HUES64 (cell line): ENCODE measurements around the gene CLMN.

Experiments
- H3K27ac ChIP-seq: 2 replicates; pipeline ENCODE4 v1.7.0; 2013; ENCODE audit warnings: low read depth, low read length, inconsistent platforms
- H3K27me3 ChIP-seq: 2 replicates; pipeline ENCODE4 v1.6.1; 2013; ENCODE audit warnings: mild to moderate bottlenecking, low read length; ENCODE audit not compliant: insufficient read depth
- H3K36me3 ChIP-seq: 2 replicates; pipeline ENCODE4 v1.6.1; 2013; ENCODE audit warnings: mild to moderate bottlenecking, low read length; ENCODE audit not compliant: insufficient read depth
- H3K4me1 ChIP-seq: 2 replicates; pipeline ENCODE4 v1.6.1; 2013; ENCODE audit warnings: mild to moderate bottlenecking, low read length, moderate library complexity; ENCODE audit not compliant: insufficient read depth
- H3K4me3 ChIP-seq: 2 replicates; pipeline ENCODE4 v1.5.1; 2013; ENCODE audit warnings: mild to moderate bottlenecking, low read length, moderate library complexity
- H3K9ac ChIP-seq: 2 replicates; pipeline ENCODE4 v1.6.1; 2013; ENCODE audit warnings: mild to moderate bottlenecking, low read depth, low read length
- H3K9me3 ChIP-seq: 2 replicates; pipeline ENCODE4 v1.6.1; 2013; ENCODE audit warnings: low read depth, low read length; ENCODE audit not compliant: insufficient read depth
- whole genome bisulfite sequencing: fragments of 150-250, 120-280 bp; methylation state at CpG from one replicate; pipeline ENCODE4 v1.1.7; 2013; ENCODE audit warnings: missing lambda C conversion rate; 5-methylcytosine and 5-hydroxymethylcytosine counted together

CLMN gene

GRCh38 chr14:95344536-95344935 is 24.8 kb upstream of the CLMN start:
- no peaks in the 10 kb centered on the region for H3K9me3 ChIP-seq
- peaks cover 2% of the 10 kb centered on the region for H3K4me1 ChIP-seq
- no peak overlapping the region for H3K9ac ChIP-seq
- H3K4me3 ChIP-seq, result no peak overlapping the region
- H3K27me3 ChIP-seq, result no peaks in the 10 kb centered on the region
- H3K27ac ChIP-seq, result no peak overlapping the region
- no peaks in the 10 kb centered on the region for H3K36me3 ChIP-seq

GRCh38 chr14:95341564-95341963 is 21.9 kb upstream of the CLMN start:
- no peaks in the 10 kb centered on the region for H3K9me3 ChIP-seq
- peaks cover 2% of the 10 kb centered on the region; the same call in 1 of the 2 replicates for H3K4me1 ChIP-seq
- no peak overlapping the region for H3K4me3 ChIP-seq
- H3K27ac ChIP-seq, result no peak overlapping the region
- 96% methylated on average over 3 of the region's 4 CpGs for WGBS
- no peaks in the 10 kb centered on the region for H3K27me3 ChIP-seq
- H3K36me3 ChIP-seq, result no peaks in the 10 kb centered on the region
- H3K9ac ChIP-seq, result no peak overlapping the region

- Histone ChIP-seq H3K9ac (no peak overlapping the region), H3K9me3 (no peaks in the 10 kb centered on the region), H3K4me3 (no peak overlapping the region), H3K27ac (no peak overlapping the region), H3K27me3 (no peaks in the 10 kb centered on the region), H3K36me3 (no peaks in the 10 kb centered on the region), H3K4me1 (peaks cover 2% of the 10 kb centered on the region; the same call in 1 of the 2 replicates)
- whole genome bisulfite sequencing, result 94% methylated on average over 1 of the region's 1 CpG
Observed at GRCh38 chr14:95341115-95341514, 21.4 kb upstream of the CLMN start.

- no peak overlapping the region for H3K27ac ChIP-seq
Observed at GRCh38 chr14:95340201-95340697, 20.5 kb upstream of the CLMN start.

DNA sequence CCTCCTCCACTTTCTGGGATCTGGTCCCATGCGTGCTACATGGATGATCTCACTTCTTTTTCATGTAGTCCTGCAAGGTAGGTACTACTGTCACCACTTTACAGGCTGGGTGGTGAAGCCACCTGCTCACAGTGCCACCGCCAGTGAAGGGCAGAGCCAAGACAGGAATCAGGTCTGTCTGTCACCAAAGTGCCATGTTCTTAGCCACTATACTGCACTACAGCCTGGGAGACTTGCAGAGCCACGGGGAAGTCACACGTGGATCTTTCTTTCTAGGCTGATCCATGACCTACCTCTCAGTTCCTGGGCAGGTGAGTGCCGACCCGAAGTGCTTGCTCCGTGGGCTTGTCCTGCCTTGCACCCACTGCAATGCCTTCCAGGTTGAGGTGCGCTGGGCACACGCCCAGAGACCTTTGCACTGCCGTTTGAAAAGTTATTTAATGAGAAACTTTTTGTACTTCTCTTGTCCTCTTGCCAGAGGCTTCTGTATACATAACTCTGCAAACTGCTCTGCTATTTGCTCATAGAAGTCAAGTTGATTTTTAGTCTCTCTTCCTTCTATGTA is 19.7 kb upstream of the CLMN start:
- Histone ChIP-seq H3K27ac (no peak overlapping the region), H3K27me3 (no peaks in the 10 kb centered on the region), H3K4me1 (peaks cover 2% of the 10 kb centered on the region; the same call in 1 of the 2 replicates), H3K9me3 (no peaks in the 10 kb centered on the region), H3K9ac (no peak overlapping the region), H3K36me3 (no peaks in the 10 kb centered on the region), H3K4me3 (no peak overlapping the region)
- 89% methylated on average over 10 of the region's 10 CpGs for WGBS

More at GRCh38 chr14:95340201-95340697, 20.5 kb upstream of the CLMN start:
- 76% methylated on average over 8 of the region's 8 CpGs for WGBS
- Histone ChIP-seq H3K36me3 (no peaks in the 10 kb centered on the region), H3K27me3 (no peaks in the 10 kb centered on the region), H3K4me1 (peaks cover 2% of the 10 kb centered on the region; the same call in 1 of the 2 replicates), H3K9ac (no peak overlapping the region), H3K4me3 (no peak overlapping the region), H3K9me3 (no peaks in the 10 kb centered on the region)

DNA sequence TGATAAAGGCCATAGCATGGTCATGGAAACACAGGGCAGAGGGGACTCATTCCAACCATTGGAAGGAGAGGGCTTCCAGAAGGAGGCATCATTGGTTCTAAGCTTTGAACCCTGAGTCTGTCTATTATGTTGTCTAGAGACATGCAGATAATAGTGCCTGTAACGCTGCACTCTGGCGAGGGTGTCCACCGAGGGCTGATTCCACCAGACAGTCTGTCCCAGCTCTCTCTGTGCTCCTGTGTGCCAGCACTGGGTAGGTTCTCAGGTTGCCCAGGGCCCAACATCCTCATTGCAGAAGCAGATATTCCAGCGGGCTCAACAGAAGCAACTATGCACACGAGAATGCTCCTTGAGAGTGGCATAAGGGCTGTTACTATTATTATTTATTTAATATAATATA is 18.7 kb upstream of the CLMN start:
- Histone ChIP-seq H3K9me3 (no peaks in the 10 kb centered on the region), H3K36me3 (no peaks in the 10 kb centered on the region), H3K4me3 (no peak overlapping the region), H3K9ac (no peak overlapping the region), H3K27me3 (no peaks in the 10 kb centered on the region), H3K4me1 (peaks cover 2% of the 10 kb centered on the region; the same call in 1 of the 2 replicates), H3K27ac (no peak overlapping the region)
- 74% methylated on average over 4 of the region's 5 CpGs for WGBS

DNA sequence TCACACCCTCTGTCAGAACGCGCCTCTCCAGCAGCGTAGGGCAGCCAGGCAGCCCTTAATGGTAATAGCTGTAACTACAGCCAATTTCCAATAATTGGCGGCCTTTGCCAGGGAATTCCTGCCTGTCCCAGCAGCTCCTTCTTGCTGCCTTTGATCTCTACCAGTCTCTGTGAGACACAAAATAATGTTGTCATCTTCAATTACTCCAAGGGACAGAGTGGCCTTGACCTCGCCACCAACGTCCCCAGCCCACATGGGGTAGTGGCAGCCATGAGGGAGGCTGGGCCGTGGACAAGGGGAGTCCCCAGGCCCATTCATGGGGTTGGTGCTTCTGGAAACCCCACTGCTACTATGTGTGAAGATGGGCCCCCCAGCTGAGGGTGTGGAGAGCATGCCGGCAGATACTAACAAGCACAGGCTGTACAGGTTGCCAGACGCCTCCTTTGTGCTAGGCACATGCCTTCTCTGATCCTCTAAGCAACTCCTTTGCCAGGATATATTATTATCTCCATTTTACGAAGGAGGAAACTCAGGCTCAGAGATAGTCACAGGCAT is 17.4 kb upstream of the CLMN start:
- Histone ChIP-seq H3K4me3 (no peak overlapping the region), H3K4me1 (peaks cover 2% of the 10 kb centered on the region; the same call in 1 of the 2 replicates), H3K9me3 (no peaks in the 10 kb centered on the region), H3K27ac (no peak overlapping the region), H3K9ac (no peak overlapping the region), H3K36me3 (no peaks in the 10 kb centered on the region), H3K27me3 (no peaks in the 10 kb centered on the region)
- WGBS, result 91% methylated on average over 10 of the region's 10 CpGs

GRCh38 chr14:95336192-95336760 is 16.6 kb upstream of the CLMN start:
- 92% methylated on average over 5 of the region's 5 CpGs for WGBS
- H3K9me3 ChIP-seq, result no peaks in the 10 kb centered on the region
- H3K36me3 ChIP-seq, result no peaks in the 10 kb centered on the region
- H3K4me3 ChIP-seq, result no peak overlapping the region
- no peak overlapping the region for H3K27ac ChIP-seq
- peaks cover 2% of the 10 kb centered on the region; the same call in 1 of the 2 replicates for H3K4me1 ChIP-seq
- no peaks in the 10 kb centered on the region for H3K27me3 ChIP-seq
- H3K9ac ChIP-seq, result no peak overlapping the region

DNA sequence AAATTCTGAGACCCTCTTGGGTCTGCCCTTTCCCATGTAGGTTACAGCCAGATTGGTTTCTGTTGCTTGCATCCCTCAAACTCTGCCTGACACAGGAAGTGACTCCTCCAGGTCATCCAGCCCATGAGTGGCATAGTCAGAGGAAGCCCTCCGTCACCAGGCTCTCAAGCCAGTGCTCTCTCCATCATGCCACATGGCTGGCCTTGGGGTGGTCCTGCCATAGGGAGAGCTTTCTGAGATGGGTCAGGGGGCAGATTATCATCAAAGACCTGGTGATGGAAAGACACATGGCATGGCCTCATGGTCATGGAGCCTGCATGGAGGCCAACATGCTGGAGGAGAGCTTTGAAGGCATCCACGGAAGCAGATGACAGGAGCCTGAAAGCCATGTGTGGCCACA is 15.4 kb upstream of the CLMN start:
- 0 out of 2 replicates have a peak, but pooled peaks cover under 1% of the 10 kb centered on the region for H3K4me1 ChIP-seq
- no peaks in the 10 kb centered on the region for H3K36me3 ChIP-seq
- H3K9ac ChIP-seq, result no peak overlapping the region
- H3K4me3 ChIP-seq, result no peak overlapping the region
- WGBS, result 85% methylated on average over 2 of the region's 2 CpGs
- H3K27me3 ChIP-seq, result no peaks in the 10 kb centered on the region
- no peak overlapping the region for H3K27ac ChIP-seq
- H3K9me3 ChIP-seq, result no peaks in the 10 kb centered on the region

DNA sequence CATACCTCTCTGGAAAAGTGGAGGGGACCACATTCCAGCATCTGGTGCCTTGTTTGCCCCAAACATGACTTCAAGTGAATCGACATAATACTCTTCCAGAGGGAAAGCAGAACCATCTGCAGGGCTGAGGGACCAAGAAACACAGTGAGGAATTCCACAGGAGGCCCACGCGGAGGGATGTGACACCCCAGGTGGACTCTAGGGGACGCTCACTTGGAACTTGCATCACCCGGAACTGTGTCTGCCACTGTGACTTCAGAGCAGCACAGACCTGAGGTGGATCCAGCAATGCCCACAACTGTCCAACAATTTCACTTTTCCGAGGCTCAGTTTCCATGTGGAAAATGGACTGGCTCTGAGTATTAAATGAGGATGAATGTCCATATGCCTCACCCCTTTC is 14.3 kb upstream of the CLMN start:
- H3K36me3 ChIP-seq, result no peaks in the 10 kb centered on the region
- H3K4me1 ChIP-seq, result no peaks in the 10 kb centered on the region
- H3K27ac ChIP-seq, result no peak overlapping the region
- no peak overlapping the region for H3K9ac ChIP-seq
- no peaks in the 10 kb centered on the region for H3K27me3 ChIP-seq
- WGBS, result 86% methylated on average over 5 of the region's 6 CpGs
- no peaks in the 10 kb centered on the region for H3K9me3 ChIP-seq
- H3K4me3 ChIP-seq, result no peak overlapping the region

- 92% methylated on average over 3 of the region's 3 CpGs for WGBS
- no peaks in the 10 kb centered on the region for H3K4me1 ChIP-seq
- H3K9ac ChIP-seq, result no peak overlapping the region
- no peak overlapping the region for H3K27ac ChIP-seq
- no peak overlapping the region for H3K4me3 ChIP-seq
- H3K27me3 ChIP-seq, result no peaks in the 10 kb centered on the region
- no peaks in the 10 kb centered on the region for H3K9me3 ChIP-seq
- H3K36me3 ChIP-seq, result no peaks in the 10 kb centered on the region
Observed at GRCh38 chr14:95332641-95333040, 12.9 kb upstream of the CLMN start.
